A549 (cell line): Measurements from ENCODE around the gene EOGT. TPM values are rescaled to one million over a fixed set of nuclear protein-coding genes. Genes with fewer than 3 reads are reported as not detected.

Source experiments
- ATAC-seq, 2 experiments: fragments of 200-7000 bp in 1 of 2; fragments of >200 bp in 1 of 2; cut with Nextera tagmentation in 1 of 2; cut with Tn5 transposase in 1 of 2; 3 replicates each; pipeline versions ENCODE4 v1.8.0 to v1.9.1; 2018 to 2020; ENCODE audit warnings: mild to moderate bottlenecking in 1 of 2, moderate library complexity in 1 of 2
- CTCF ChIA-PET: fragments of 300-600 bp; sonication (Branson Sonifier 250); formaldehyde crosslinking; extraction: SDS; loops from one replicate; lab custom pipeline; 2021; ENCODE audit warnings: antibody characterized with exemption, inconsistent platforms; lab: Yijun Ruan, JAX
- POLR2A ChIA-PET: fragments of 350-600 bp; formaldehyde crosslinking; extraction: SDS; loops from one replicate; lab custom pipeline; 2021; ENCODE audit warnings: antibody characterized with exemption, inconsistent platforms; lab: Yijun Ruan, JAX
- DNase-seq, 2 experiments: peaks; one replicate each; pipeline versions ENCODE4 v3.0.0 to v3.0.0-alpha.2; 2011 to 2016; ENCODE audit warnings: low read depth in 1 of 2, low spot score in 1 of 2
- FAIRE-seq: peaks from 2 replicates; lab custom pipeline; 2011; peaks lifted over from hg19 to GRCh38; lab: Jason Lieb, UNC
- H3K27ac ChIP-seq, 2 experiments: fragments of >200 bp; sonication (Bioruptor Twin); formaldehyde crosslinking; 3 replicates each; pipeline ENCODE4 v1.5.1; 2016 to 2017
- H3K4me1 ChIP-seq: fragments of >200 bp; sonication (Bioruptor Twin); formaldehyde crosslinking; 3 replicates; pipeline ENCODE4 v1.6.1; 2016
- H3K4me2 ChIP-seq: fragments of >200 bp; sonication (Bioruptor Twin); formaldehyde crosslinking; 3 replicates; pipeline ENCODE4 v1.6.1; 2016
- H3K4me3 ChIP-seq: fragments of >200 bp; sonication (Bioruptor Twin); formaldehyde crosslinking; 3 replicates; pipeline ENCODE4 v1.5.1; 2016
- H3K9me3 ChIP-seq: fragments of >200 bp; sonication (Bioruptor Twin); formaldehyde crosslinking; 3 replicates; pipeline ENCODE4 v1.6.1; 2016
- BHLHE40 ChIP-seq: IDR thresholded peaks from 2 replicates; pipeline ENCODE4 v1.6.1; 2012; ENCODE audit warnings: low read depth, low read length, inconsistent platforms
- CBX2 ChIP-seq: fragments of 200-600 bp; sonication (generic); IDR thresholded peaks from 2 replicates; pipeline ENCODE4 v1.6.1; 2016; ENCODE audit warnings: low read depth, mild to moderate bottlenecking, borderline replicate concordance
- CHD2 ChIP-seq: fragments of 150-350 bp; IDR thresholded peaks from 2 replicates; pipeline ENCODE4 v1.6.1; 2014; ENCODE audit warnings: low read length; ENCODE audit not compliant: partially characterized antibody
- EHF ChIP-seq: fragments of 250-450 bp; sonication (Bioruptor Pico); IDR thresholded peaks from 2 replicates; pipeline ENCODE4 v1.5.0; 2020; ENCODE audit warnings: mild to moderate bottlenecking
- EHMT2 ChIP-seq: fragments of 200-600 bp; sonication (generic); IDR thresholded peaks from 2 replicates; pipeline ENCODE4 v1.6.1; 2016; ENCODE audit warnings: antibody characterized with exemption, low read depth, mild to moderate bottlenecking, moderate library complexity
- ESRRA ChIP-seq: fragments of 150-350 bp; IDR thresholded peaks from 2 replicates; pipeline ENCODE4 v1.6.1; 2014; ENCODE audit warnings: mild to moderate bottlenecking, low read length, borderline replicate concordance
- FOXS1 ChIP-seq: fragments of 250-450 bp; sonication (Bioruptor Pico); IDR thresholded peaks from 2 replicates; pipeline ENCODE4 v1.5.0; 2020; ENCODE audit warnings: mild to moderate bottlenecking, moderate library complexity
- GATA3 ChIP-seq: IDR thresholded peaks from 2 replicates; pipeline ENCODE4 v1.6.1; 2012; ENCODE audit warnings: borderline replicate concordance
- HEYL ChIP-seq: fragments of 250-450 bp; sonication (Bioruptor Pico); IDR thresholded peaks from 2 replicates; pipeline ENCODE4 v1.8.0; 2021; ENCODE audit warnings: mild to moderate bottlenecking, moderate library complexity
- JUN ChIP-seq, 2 experiments: fragments of >200 bp; sonication (Bioruptor Twin); formaldehyde crosslinking; IDR thresholded peaks; 2 replicates in 1 of 2; 3 replicates in 1 of 2; pipeline ENCODE4 v1.6.1; 2016 to 2017
- KDM5A ChIP-seq: fragments of 200-600 bp; sonication (generic); IDR thresholded peaks from 2 replicates; pipeline ENCODE4 v1.6.1; 2016; ENCODE audit warnings: antibody characterized with exemption, mild to moderate bottlenecking
- MAZ ChIP-seq: fragments of 150-350 bp; IDR thresholded peaks from 2 replicates; pipeline ENCODE4 v1.6.1; 2014; ENCODE audit warnings: antibody characterized with exemption, low read depth, low read length, borderline replicate concordance
- NPAS2 ChIP-seq: fragments of 250-450 bp; sonication (Bioruptor Pico); IDR thresholded peaks from 2 replicates; pipeline ENCODE4 v1.8.0; 2022; ENCODE audit warnings: mild to moderate bottlenecking, moderate library complexity, borderline replicate concordance
- NR3C1 ChIP-seq: fragments of >200 bp; sonication (Bioruptor Twin); formaldehyde crosslinking; IDR thresholded peaks from 3 replicates; pipeline ENCODE4 v1.6.1; 2017
- POLR2A ChIP-seq: IDR thresholded peaks from 2 replicates; pipeline ENCODE4 v1.6.1; 2012; ENCODE audit warnings: mild to moderate bottlenecking, low read length
- RFX5 ChIP-seq: fragments of 450-650 bp; IDR thresholded peaks from 2 replicates; pipeline ENCODE4 v1.7.1; 2014; ENCODE audit warnings: antibody characterized with exemption, mild to moderate bottlenecking, moderate library complexity
- TP53 ChIP-seq: fragments of 250-450 bp; sonication (Bioruptor Pico); IDR thresholded peaks from 2 replicates; pipeline ENCODE4 v1.5.0; 2021; ENCODE audit warnings: mild to moderate bottlenecking, moderate library complexity
- ZNF302 ChIP-seq: fragments of 250-450 bp; sonication (Bioruptor Pico); IDR thresholded peaks from 2 replicates; pipeline ENCODE4 v1.9.0; 2021; ENCODE audit warnings: inconsistent platforms, mild to moderate bottlenecking, moderate library complexity
- WGBS: methylation state at CpG from one replicate; pipeline ENCODE4 v1.1.6; 2017; ENCODE audit errors: missing lambda C conversion rate; 5-methylcytosine and 5-hydroxymethylcytosine counted together
- polyA plus RNA-seq, 4 experiments: library from polyadenylated mRNA; depleted of rRNA in 3 of 4; stranded (reverse); fragments of >200 nt; fragmentation: RNase III in 1 of 4; extraction: RNeasy Plus Mini Kit Qiagen cat#74134 plus additional on column Dnase treatment in 1 of 4; gene quantifications; 2 replicates in 3 of 4; 3 replicates in 1 of 4; pipeline ENCODE4 v1.2.3, GENCODE V29; 2011 to 2017
- TF ChIP-seq, protein P1 (sequence below): fragments of >200 bp; sonication (Bioruptor Twin); formaldehyde crosslinking; IDR thresholded peaks from 3 replicates; pipeline ENCODE4 v1.6.1; 2016
- TF ChIP-seq, protein P2 (sequence below): fragments of 200-600 bp; sonication (generic); IDR thresholded peaks from 2 replicates; pipeline ENCODE4 v1.6.1; 2016; ENCODE audit warnings: antibody characterized with exemption, mild to moderate bottlenecking, moderate library complexity
- TF ChIP-seq, protein P3 (sequence below): fragments of >200 bp; sonication (Bioruptor Twin); formaldehyde crosslinking; IDR thresholded peaks from 2 replicates; pipeline ENCODE4 v1.6.1; 2016

Gene EOGT
- polyA plus RNA-seq, 2 of the 4 experiments (the other 2 are of a cell fraction): 9.3 to 11.1 TPM

DNA sequence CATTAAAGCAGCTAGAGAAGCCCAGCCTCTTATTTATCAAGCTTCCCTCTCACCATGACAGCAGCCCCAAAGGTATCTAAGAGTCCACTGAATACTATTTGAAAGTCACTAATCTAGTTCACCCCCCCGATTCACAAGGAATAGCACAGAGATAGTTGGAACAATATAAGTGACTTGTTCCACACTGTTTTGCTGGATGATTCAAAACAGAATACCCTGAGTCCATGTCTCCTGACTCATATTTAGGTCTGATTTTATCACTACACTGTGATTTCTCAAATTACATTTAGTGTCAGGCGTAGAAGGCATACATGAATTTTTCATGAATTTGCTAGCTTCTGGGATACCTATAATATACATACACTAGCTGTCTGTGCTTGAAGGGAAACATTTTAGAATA is 18.7 kb upstream of the EOGT start:
- Histone ChIP-seq H3K9me3 (no peaks in the 10 kb centered on the region), H3K27ac (no peak overlapping the region), H3K4me1 (no peaks in the 10 kb centered on the region), H3K4me2 (no peak overlapping the region), H3K4me3 (no peak overlapping the region)
- CTCF ChIA-PET: interaction anchor here (0.6 to 0.9 kb wide), 2 partner anchors 19 to 256 kb away, joined by 3 to 4 read pairs; partner anchors contain the start of gene EOGT
- TF ChIP-seq NPAS2 (CRISPR knock-in tag) (no peak), TP53 (CRISPR knock-in tag) (no peak), CHD2 (no peak), ESRRA (no peak), RFX5 (no peak), MAZ (no peak), EHMT2 (no peak), NR3C1 (no peak), POLR2A (no peak), ZNF302 (CRISPR knock-in tag) (no peak)
- TF ChIP-seq, protein P1, sequence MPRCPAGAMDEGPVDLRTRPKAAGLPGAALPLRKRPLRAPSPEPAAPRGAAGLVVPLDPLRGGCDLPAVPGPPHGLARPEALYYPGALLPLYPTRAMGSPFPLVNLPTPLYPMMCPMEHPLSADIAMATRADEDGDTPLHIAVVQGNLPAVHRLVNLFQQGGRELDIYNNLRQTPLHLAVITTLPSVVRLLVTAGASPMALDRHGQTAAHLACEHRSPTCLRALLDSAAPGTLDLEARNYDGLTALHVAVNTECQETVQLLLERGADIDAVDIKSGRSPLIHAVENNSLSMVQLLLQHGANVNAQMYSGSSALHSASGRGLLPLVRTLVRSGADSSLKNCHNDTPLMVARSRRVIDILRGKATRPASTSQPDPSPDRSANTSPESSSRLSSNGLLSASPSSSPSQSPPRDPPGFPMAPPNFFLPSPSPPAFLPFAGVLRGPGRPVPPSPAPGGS: no peak
- no peak for ATAC-seq
- WGBS: 82% methylated on average over 2 of the region's 2 CpGs
- POLR2A ChIA-PET: interaction anchor here (0.7 kb wide), 1 partner anchor 17 kb away, joined by 3 read pairs; no protein-coding TSS in a partner anchor
- FAIRE-seq: no peak
- DNase-seq: no peak

DNA sequence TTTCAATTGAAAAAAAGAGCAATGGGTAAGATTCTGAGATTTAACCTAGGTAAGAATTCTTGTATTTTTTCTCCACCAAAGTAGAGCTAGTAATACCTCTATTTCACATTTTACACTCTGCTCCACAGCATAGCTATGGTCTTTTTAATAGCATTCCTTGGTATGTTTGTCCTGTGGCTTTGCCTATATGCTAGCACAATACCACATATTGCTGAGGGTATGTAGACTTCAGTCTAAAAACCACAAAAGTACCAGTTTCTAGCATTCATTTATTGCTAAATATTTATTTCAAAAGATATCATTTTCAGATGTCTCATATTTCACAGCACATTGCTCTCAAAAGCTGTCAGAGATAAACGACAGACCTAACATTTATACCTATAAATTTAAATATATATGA is 18.2 kb upstream of the EOGT start:
- DNase-seq (no peak), FAIRE-seq (no peak), ATAC-seq (no peak)
- no peaks in the 10 kb centered on the region for H3K9me3 ChIP-seq
- H3K4me2 ChIP-seq: no peak overlapping the region
- 83% methylated on average over 1 of the region's 1 CpG for WGBS
- ChIA-PET CTCF (interaction anchor here (0.6 to 0.9 kb wide), 2 partner anchors 18 to 257 kb away, joined by 3 to 4 read pairs; partner anchors contain the start of gene EOGT), POLR2A (interaction anchor here (0.7 kb wide), 1 partner anchor 18 kb away, joined by 3 read pairs; no protein-coding TSS in a partner anchor)
- H3K4me1 ChIP-seq: no peaks in the 10 kb centered on the region
- no peak for TF ChIP-seq FOXS1 (CRISPR knock-in tag)
- no peak for TF ChIP-seq JUN (IDR thresholded peaks at IDR 0.05)
- no peak for TF ChIP-seq KDM5A
- no peak for TF ChIP-seq GATA3
- TF ChIP-seq BHLHE40: no peak
- no peak for TF ChIP-seq CBX2
- TF ChIP-seq POLR2A: no peak
- H3K27ac ChIP-seq: no peak overlapping the region
- H3K4me3 ChIP-seq: no peak overlapping the region

DNA sequence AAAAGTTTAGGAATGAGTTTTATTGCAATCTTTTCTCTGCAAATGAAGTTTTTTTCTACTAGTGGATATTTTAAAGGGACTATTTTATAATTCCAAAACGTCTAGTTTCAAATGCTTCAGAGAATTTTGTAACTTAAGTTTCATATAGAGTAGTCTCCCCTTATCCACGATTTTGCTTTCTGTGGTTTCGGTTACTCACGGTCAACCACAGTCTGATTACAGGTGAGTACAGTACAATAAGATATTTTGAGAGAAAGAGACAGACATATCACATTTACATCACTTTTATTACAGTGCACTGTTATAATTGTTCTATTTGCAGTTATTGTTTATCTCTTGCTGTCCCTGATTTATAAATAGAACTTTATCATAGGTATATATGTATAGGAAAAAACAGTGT is 7.4 kb upstream of the EOGT start:
- ATAC-seq (no peak), FAIRE-seq (no peak), DNase-seq (no peak)
- no peak overlapping the region for H3K27ac ChIP-seq
- WGBS: 66% methylated on average over 4 of the region's 4 CpGs
- H3K4me3 ChIP-seq: no peak overlapping the region
- H3K4me2 ChIP-seq: no peak overlapping the region
- CTCF ChIA-PET: interaction anchor here (0.6 kb wide), 1 partner anchor 297 kb away, joined by 3 read pairs; no protein-coding TSS in a partner anchor
- no peak for TF ChIP-seq EHF (CRISPR knock-in tag)
- TF ChIP-seq, protein P2, sequence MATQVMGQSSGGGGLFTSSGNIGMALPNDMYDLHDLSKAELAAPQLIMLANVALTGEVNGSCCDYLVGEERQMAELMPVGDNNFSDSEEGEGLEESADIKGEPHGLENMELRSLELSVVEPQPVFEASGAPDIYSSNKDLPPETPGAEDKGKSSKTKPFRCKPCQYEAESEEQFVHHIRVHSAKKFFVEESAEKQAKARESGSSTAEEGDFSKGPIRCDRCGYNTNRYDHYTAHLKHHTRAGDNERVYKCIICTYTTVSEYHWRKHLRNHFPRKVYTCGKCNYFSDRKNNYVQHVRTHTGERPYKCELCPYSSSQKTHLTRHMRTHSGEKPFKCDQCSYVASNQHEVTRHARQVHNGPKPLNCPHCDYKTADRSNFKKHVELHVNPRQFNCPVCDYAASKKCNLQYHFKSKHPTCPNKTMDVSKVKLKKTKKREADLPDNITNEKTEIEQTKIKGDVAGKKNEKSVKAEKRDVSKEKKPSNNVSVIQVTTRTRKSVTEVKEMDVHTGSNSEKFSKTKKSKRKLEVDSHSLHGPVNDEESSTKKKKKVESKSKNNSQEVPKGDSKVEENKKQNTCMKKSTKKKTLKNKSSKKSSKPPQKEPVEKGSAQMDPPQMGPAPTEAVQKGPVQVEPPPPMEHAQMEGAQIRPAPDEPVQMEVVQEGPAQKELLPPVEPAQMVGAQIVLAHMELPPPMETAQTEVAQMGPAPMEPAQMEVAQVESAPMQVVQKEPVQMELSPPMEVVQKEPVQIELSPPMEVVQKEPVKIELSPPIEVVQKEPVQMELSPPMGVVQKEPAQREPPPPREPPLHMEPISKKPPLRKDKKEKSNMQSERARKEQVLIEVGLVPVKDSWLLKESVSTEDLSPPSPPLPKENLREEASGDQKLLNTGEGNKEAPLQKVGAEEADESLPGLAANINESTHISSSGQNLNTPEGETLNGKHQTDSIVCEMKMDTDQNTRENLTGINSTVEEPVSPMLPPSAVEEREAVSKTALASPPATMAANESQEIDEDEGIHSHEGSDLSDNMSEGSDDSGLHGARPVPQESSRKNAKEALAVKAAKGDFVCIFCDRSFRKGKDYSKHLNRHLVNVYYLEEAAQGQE: no peak
- TF ChIP-seq, protein P3, sequence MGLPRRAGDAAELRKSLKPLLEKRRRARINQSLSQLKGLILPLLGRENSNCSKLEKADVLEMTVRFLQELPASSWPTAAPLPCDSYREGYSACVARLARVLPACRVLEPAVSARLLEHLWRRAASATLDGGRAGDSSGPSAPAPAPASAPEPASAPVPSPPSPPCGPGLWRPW: no peak
- no peak for TF ChIP-seq KDM5A
- TF ChIP-seq HEYL (CRISPR knock-in tag): no peak
- no peaks in the 10 kb centered on the region for H3K4me1 ChIP-seq
- no peaks in the 10 kb centered on the region for H3K9me3 ChIP-seq
- POLR2A ChIA-PET: no interaction called here
